HepG2 (cell line): Measurements from ENCODE around the gene TM9SF4. TPM values are rescaled to one million over a fixed set of nuclear protein-coding genes. Genes with fewer than 3 reads are reported as not detected.

ENCODE experiments used
- ATAC-seq: fragments of 200-7000 bp; cut with Tn5 transposase; 3 replicates; pipeline ENCODE4 v1.9.1; 2020; ENCODE audit warnings: mild to moderate bottlenecking, moderate library complexity
- BruUV-seq: library from RNA; stranded (reverse); fragments of 400-500 nt; replicated peaks from 2 replicates; lab custom pipeline; 2021; lab: Mats Ljungman, UMichigan
- CTCF ChIA-PET: fragments of 300-600 bp; formaldehyde crosslinking; extraction: SDS; loops from one replicate; lab custom pipeline; 2021; ENCODE audit warnings: low total read pairs, inconsistent platforms, low intra/inter-chr PET ratio; lab: Yijun Ruan, JAX
- POLR2A ChIA-PET: fragments of 350-600 bp; sonication (Branson Sonifier 250); formaldehyde crosslinking; loops from one replicate; lab custom pipeline; 2020; ENCODE audit warnings: antibody characterized with exemption, inconsistent platforms; lab: Yijun Ruan, JAX
- DNase-seq: peaks from one replicate; pipeline ENCODE4 v3.0.0-alpha.2; 2015; ENCODE audit warnings: low spot score
- FAIRE-seq: peaks from 3 replicates; lab custom pipeline; 2011; peaks lifted over from hg19 to GRCh38; lab: Jason Lieb, UNC
- H2AFZ ChIP-seq: one replicate; pipeline ENCODE4 v1.6.1; 2011; ENCODE audit warnings: low read length, inconsistent platforms
- H3K27ac ChIP-seq: fragments of 300-600 bp; 3 replicates; pipeline ENCODE4 v1.8.0; 2011; ENCODE audit warnings: mixed run types, mild to moderate bottlenecking, mixed read lengths, low read length, inconsistent platforms; ENCODE audit not compliant: insufficient read depth; ENCODE audit errors: extremely low read length
- H3K27me3 ChIP-seq, 2 experiments: fragments of 200-600 bp in 1 of 2; 2 replicates in 1 of 2; 3 replicates in 1 of 2; pipeline versions ENCODE4 v1.6.0 to v1.8.0; 2011; ENCODE audit warnings: low read length in 2 of 2, mild to moderate bottlenecking in 2 of 2, moderate library complexity in 2 of 2, inconsistent platforms in 1 of 2; ENCODE audit not compliant: insufficient read depth in 2 of 2, control insufficient read depth in 1 of 2
- H3K36me3 ChIP-seq, 2 experiments: fragments of 200-600 bp in 1 of 2; replicated peaks in 1 of 2; 2 replicates in 1 of 2; 3 replicates in 1 of 2; pipeline versions ENCODE4 v1.5.1 to v1.8.0; 2011; ENCODE audit warnings: low read length in 2 of 2, inconsistent platforms in 1 of 2; ENCODE audit not compliant: insufficient read depth in 2 of 2, control insufficient read depth in 1 of 2
- H3K4me1 ChIP-seq: 2 replicates; pipeline ENCODE4 v1.5.1; 2012; ENCODE audit warnings: low read length, inconsistent platforms; ENCODE audit not compliant: insufficient read depth
- H3K4me2 ChIP-seq: 2 replicates; pipeline ENCODE4 v1.6.0; 2011; ENCODE audit warnings: low read depth, low read length, inconsistent platforms
- H3K4me3 ChIP-seq, 3 experiments: fragments of 200-600 bp in 1 of 3; sonication (generic), shearing (Covaris generic) in 1 of 3; replicated peaks in 1 of 3; 2 replicates each; pipeline ENCODE4 v1.5.1; 2011 to 2016; ENCODE audit warnings: low read length in 3 of 3, inconsistent platforms in 2 of 3, low read depth in 2 of 3, mild to moderate bottlenecking in 2 of 3, control low read depth in 1 of 3, mixed read lengths in 1 of 3; ENCODE audit not compliant: insufficient read depth in 1 of 3
- H3K79me2 ChIP-seq: one replicate; pipeline ENCODE4 v1.6.1; 2011; ENCODE audit warnings: low read length, inconsistent platforms; ENCODE audit not compliant: insufficient read depth
- H3K9ac ChIP-seq: 2 replicates; pipeline ENCODE4 v1.6.0; 2011; ENCODE audit warnings: mild to moderate bottlenecking, low read depth, low read length, inconsistent platforms; ENCODE audit not compliant: insufficient read depth
- H3K9me3 ChIP-seq: 2 replicates; pipeline ENCODE4 v1.5.1; 2012; ENCODE audit warnings: mild to moderate bottlenecking, low read length
- H4K20me1 ChIP-seq: 2 replicates; pipeline ENCODE4 v1.6.0; 2011; ENCODE audit warnings: inconsistent platforms, mild to moderate bottlenecking, low read length, moderate library complexity; ENCODE audit not compliant: insufficient read depth
- ARNTL ChIP-seq: sonication (generic); formaldehyde crosslinking; IDR thresholded peaks from 2 replicates; pipeline ENCODE4 v1.4.0; 2020; ENCODE audit warnings: mild to moderate bottlenecking, missing genetic modification reagents
- IKZF4 ChIP-seq: sonication (generic); formaldehyde crosslinking; IDR thresholded peaks from 2 replicates; pipeline ENCODE4 v1.5.1; 2020; ENCODE audit warnings: borderline replicate concordance, mild to moderate bottlenecking, low read depth, missing genetic modification reagents; ENCODE audit errors: not compliant biosample characterization
- KAT8 ChIP-seq: IDR thresholded peaks from 2 replicates; pipeline ENCODE4 v1.6.1; 2016; ENCODE audit warnings: missing genetic modification reagents, missing compliant biosample characterization
- KDM2A ChIP-seq: sonication (generic); formaldehyde crosslinking; IDR thresholded peaks from 2 replicates; pipeline ENCODE4 v1.4.0; 2020; ENCODE audit warnings: low read depth, missing genetic modification reagents, borderline replicate concordance
- SETDB1 ChIP-seq: sonication (generic); formaldehyde crosslinking; IDR thresholded peaks from 2 replicates; pipeline ENCODE4 v1.5.1; 2020; ENCODE audit warnings: missing genetic modification reagents, mild to moderate bottlenecking, borderline replicate concordance
- ZNF10 ChIP-seq: sonication (generic); formaldehyde crosslinking; IDR thresholded peaks from 2 replicates; pipeline ENCODE4 v1.4.0; 2020; ENCODE audit warnings: mild to moderate bottlenecking, low read depth, missing genetic modification reagents, borderline replicate concordance
- ZNF136 ChIP-seq: sonication (generic); formaldehyde crosslinking; IDR thresholded peaks from 2 replicates; pipeline ENCODE4 v1.8.1; 2022; ENCODE audit warnings: low read depth, mild to moderate bottlenecking, moderate library complexity, missing genetic modification reagents
- ZNF264 ChIP-seq: sonication (generic); formaldehyde crosslinking; IDR thresholded peaks from 2 replicates; pipeline ENCODE4 v1.4.0; 2020; ENCODE audit warnings: missing genetic modification reagents
- ZNF30 ChIP-seq: sonication (generic); formaldehyde crosslinking; IDR thresholded peaks from 2 replicates; pipeline ENCODE4 v1.5.0; 2020; ENCODE audit warnings: mild to moderate bottlenecking, missing genetic modification reagents
- ZNF362 ChIP-seq: sonication (generic); formaldehyde crosslinking; IDR thresholded peaks from 2 replicates; pipeline ENCODE4 v1.4.0; 2020; ENCODE audit warnings: missing genetic modification reagents, mild to moderate bottlenecking, borderline replicate concordance
- ZNF383 ChIP-seq: sonication (generic); formaldehyde crosslinking; IDR thresholded peaks from 2 replicates; pipeline ENCODE4 v1.4.0; 2020; ENCODE audit warnings: missing genetic modification reagents, mild to moderate bottlenecking, borderline replicate concordance
- ZNF576 ChIP-seq: sonication (generic); formaldehyde crosslinking; IDR thresholded peaks from 2 replicates; pipeline ENCODE4 v1.4.0; 2020; ENCODE audit warnings: mild to moderate bottlenecking, missing genetic modification reagents
- ZNF605 ChIP-seq: sonication (generic); formaldehyde crosslinking; IDR thresholded peaks from 2 replicates; pipeline ENCODE4 v1.8.0; 2022; ENCODE audit warnings: mild to moderate bottlenecking, missing genetic modification reagents
- ZNF782 ChIP-seq: sonication (generic); formaldehyde crosslinking; IDR thresholded peaks from 2 replicates; pipeline ENCODE4 v1.4.0; 2020; ENCODE audit warnings: missing genetic modification reagents, mild to moderate bottlenecking, borderline replicate concordance
- ZSCAN29 ChIP-seq: sonication (generic); formaldehyde crosslinking; conservative IDR thresholded peaks from 2 replicates; pipeline ENCODE4 v1.4.0; 2020; ENCODE audit warnings: mild to moderate bottlenecking, missing genetic modification reagents
- WGBS: methylation state at CpG from one replicate; pipeline ENCODE4 v1.1.6; 2017; ENCODE audit warnings: low lambda C conversion rate; 5-methylcytosine and 5-hydroxymethylcytosine counted together
- in situ Hi-C: cut with HindIII; loops from 2 replicates; pipeline ENCODE4 v1.10.0; 2017; ENCODE audit warnings: low pct_unique_long_range_greater_than_20kb; ENCODE audit not compliant: extremely low pct_ligation_motif_present
- intact Hi-C: fragments of 100-400 bp; cut with micrococcal nuclease; formaldehyde crosslinking; loops from one replicate; pipeline ENCODE4 v1.10.0; 2022; ENCODE audit not compliant: unreplicated experiment
- polyA plus RNA-seq, 8 experiments: library from polyadenylated mRNA; depleted of rRNA in 3 of 8; stranded (reverse) in 7 of 8; unstranded in 1 of 8; fragments of >200 nt; fragmentation: Illumina TruSeq in 4 of 8; extraction: Trizol in 4 of 8; gene quantifications; 2 replicates each; pipeline versions ENCODE4 v1.2.1 to v1.2.3, GENCODE V29; 2011 to 2016; ENCODE audit warnings: low read depth in 4 of 8, missing spikeins in 1 of 8, mixed read lengths in 1 of 8; ENCODE audit not compliant: insufficient read depth in 1 of 8
- total RNA-seq, 5 experiments: library from RNA; depleted of rRNA; stranded (reverse); fragments of >200 nt; fragmentation: Illumina TruSeq; extraction: Trizol; gene quantifications; 2 replicates each; pipeline ENCODE4 v1.2.3, GENCODE V29; 2016; ENCODE audit warnings: low read depth in 1 of 5
- TF ChIP-seq, protein P1 (sequence below): sonication (generic); formaldehyde crosslinking; IDR thresholded peaks from one replicate; pipeline ENCODE4 v1.5.1; 2020; ENCODE audit warnings: mild to moderate bottlenecking, missing genetic modification reagents; ENCODE audit errors: not compliant biosample characterization

TM9SF4 gene
- total and polyA plus RNA-seq, 2 of the 13 experiments (the other 11 are each of a cell fraction or from before 2014, with no cell fraction given), result 53.5 to 171 TPM

- FAIRE-seq (peak; percentile 69), DNase-seq (no peak), ATAC-seq (peak; percentile 13; the same call in 2 of the 3 replicates)
- in situ Hi-C loops (no loop called here), intact Hi-C loops (no loop called here)
- no peak overlapping the region for H3K9ac ChIP-seq
- no peaks in the 10 kb centered on the region for H3K27me3 ChIP-seq
- H3K4me1 ChIP-seq, result peaks cover 39% of the 10 kb centered on the region
- H3K4me2 ChIP-seq, result no peak overlapping the region
- H2AFZ ChIP-seq, result no peak overlapping the region
- no TSS peak for BruUV-seq
- ChIA-PET CTCF (no interaction called here), POLR2A (no interaction called here)
- peaks cover 9% of the 10 kb centered on the region for H3K79me2 ChIP-seq
- no peak overlapping the region for H3K4me3 ChIP-seq
- H4K20me1 ChIP-seq, result no peaks in the 10 kb centered on the region
- WGBS, result 93% methylated on average over 1 of the region's 1 CpG
- peaks cover 38 to 71% of the 10 kb centered on the region in 2 experiments for H3K36me3 ChIP-seq
- no peak overlapping the region for H3K27ac ChIP-seq
- H3K9me3 ChIP-seq, result no peaks in the 10 kb centered on the region
- TF ChIP-seq ZSCAN29 (CRISPR knock-in tag), result no peak
- TF ChIP-seq ZNF136 (CRISPR knock-in tag), result no peak
- TF ChIP-seq ZNF782 (CRISPR knock-in tag), result no peak
- 0 out of 2 replicates have a peak, but pooled peaks have one; percentile 32 for TF ChIP-seq ARNTL (CRISPR knock-in tag)
- no peak for TF ChIP-seq ZNF10 (CRISPR knock-in tag)
- TF ChIP-seq ZNF605, result no peak
- no peak for TF ChIP-seq ZNF30 (CRISPR knock-in tag)
- TF ChIP-seq IKZF4, result no peak
- no peak for TF ChIP-seq KDM2A (CRISPR knock-in tag)
- TF ChIP-seq ZNF576 (CRISPR knock-in tag), result no peak
- no peak for TF ChIP-seq ZNF383 (CRISPR knock-in tag)
- no peak for TF ChIP-seq KAT8 (CRISPR knock-in tag)
- TF ChIP-seq ZNF264, result no peak
- TF ChIP-seq, protein P1, sequence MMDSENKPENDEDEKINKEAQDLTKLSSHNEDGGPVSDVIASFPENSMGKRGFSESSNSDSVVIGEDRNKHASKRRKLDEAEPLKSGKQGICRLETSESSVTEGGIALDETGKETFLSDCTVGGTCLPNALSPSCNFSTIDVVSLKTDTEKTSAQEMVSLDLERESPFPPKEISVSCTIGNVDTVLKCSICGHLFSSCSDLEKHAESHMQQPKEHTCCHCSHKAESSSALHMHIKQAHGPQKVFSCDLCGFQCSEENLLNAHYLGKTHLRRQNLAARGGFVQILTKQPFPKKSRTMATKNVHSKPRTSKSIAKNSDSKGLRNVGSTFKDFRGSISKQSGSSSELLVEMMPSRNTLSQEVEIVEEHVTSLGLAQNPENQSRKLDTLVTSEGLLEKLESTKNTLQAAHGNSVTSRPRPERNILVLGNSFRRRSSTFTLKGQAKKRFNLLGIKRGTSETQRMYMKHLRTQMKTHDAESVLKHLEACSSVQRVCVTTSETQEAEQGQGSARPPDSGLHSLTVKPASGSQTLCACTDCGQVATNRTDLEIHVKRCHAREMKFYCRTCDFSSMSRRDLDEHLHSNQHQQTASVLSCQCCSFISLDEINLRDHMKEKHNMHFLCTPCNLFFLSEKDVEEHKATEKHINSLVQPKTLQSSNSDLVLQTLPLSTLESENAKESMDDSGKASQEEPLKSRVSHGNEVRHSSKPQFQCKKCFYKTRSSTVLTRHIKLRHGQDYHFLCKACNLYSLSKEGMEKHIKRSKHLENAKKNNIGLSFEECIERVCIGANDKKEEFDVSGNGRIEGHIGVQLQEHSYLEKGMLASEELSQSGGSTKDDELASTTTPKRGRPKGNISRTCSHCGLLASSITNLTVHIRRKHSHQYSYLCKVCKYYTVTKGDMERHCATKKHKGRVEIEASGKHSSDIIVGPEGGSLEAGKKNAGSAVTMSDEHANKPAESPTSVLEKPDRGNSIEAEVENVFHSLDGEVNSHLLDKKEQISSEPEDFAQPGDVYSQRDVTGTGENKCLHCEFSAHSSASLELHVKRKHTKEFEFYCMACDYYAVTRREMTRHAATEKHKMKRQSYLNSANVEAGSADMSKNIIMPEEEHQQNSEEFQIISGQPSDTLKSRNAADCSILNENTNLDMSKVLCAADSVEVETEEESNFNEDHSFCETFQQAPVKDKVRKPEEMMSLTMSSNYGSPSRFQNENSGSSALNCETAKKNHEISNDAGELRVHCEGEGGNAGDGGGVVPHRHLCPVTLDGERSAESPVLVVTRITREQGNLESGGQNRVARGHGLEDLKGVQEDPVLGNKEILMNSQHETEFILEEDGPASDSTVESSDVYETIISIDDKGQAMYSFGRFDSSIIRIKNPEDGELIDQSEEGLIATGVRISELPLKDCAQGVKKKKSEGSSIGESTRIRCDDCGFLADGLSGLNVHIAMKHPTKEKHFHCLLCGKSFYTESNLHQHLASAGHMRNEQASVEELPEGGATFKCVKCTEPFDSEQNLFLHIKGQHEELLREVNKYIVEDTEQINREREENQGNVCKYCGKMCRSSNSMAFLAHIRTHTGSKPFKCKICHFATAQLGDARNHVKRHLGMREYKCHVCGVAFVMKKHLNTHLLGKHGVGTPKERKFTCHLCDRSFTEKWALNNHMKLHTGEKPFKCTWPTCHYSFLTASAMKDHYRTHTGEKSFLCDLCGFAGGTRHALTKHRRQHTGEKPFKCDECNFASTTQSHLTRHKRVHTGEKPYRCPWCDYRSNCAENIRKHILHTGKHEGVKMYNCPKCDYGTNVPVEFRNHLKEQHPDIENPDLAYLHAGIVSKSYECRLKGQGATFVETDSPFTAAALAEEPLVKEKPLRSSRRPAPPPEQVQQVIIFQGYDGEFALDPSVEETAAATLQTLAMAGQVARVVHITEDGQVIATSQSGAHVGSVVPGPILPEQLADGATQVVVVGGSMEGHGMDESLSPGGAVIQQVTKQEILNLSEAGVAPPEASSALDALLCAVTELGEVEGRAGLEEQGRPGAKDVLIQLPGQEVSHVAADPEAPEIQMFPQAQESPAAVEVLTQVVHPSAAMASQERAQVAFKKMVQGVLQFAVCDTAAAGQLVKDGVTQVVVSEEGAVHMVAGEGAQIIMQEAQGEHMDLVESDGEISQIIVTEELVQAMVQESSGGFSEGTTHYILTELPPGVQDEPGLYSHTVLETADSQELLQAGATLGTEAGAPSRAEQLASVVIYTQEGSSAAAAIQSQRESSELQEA (CRISPR knock-in tag), result no peak
- peak; percentile 72; the same call in 1 of the 2 replicates for TF ChIP-seq ZNF362 (CRISPR knock-in tag)
- no peak for TF ChIP-seq SETDB1 (CRISPR knock-in tag)
Observed at GRCh38 chr20:32213870-32214269, 104.4 kb downstream of the TM9SF4 start.
